Activated T-helper 1 cell treated with anti-CD3 and anti-CD28 coated beads, Interleukin-2, amount 50 U/mL, for 16 hours (primary cell): ENCODE measurements around the gene FOXP2.
"Not testable (repeated sequence)": the region's sequence is repeated elsewhere in the genome, so short reads cannot be mapped to it uniquely, and the experiment has no call there.

Experiments used
- DNase-seq, 2 donors: peaks; one replicate each; pipeline ENCODE4 v3.0.0-alpha.2; 2020; ENCODE audit warnings: low read depth in 1 of 2, low spot score in 1 of 2

FOXP2 gene

DNA sequence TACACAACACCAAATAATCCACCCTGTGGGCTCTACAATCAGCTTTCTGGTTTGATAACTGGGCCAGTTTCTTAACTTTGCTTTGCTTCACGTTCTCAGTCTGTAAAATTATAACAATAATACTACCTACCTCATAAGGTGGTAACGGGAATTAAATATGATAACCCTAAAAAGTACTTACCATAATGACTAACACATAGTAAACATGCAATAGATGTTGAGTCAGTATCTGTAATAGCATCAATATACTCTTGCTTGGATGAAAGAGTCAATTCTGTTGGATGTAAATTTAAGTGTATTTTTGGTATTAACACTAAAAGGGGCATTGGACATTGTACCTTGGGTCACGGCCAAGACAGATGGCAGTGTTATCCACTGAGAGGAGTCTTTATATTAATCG, 160.5 kb downstream of the FOXP2 start:
- no peak for DNase-seq

DNA sequence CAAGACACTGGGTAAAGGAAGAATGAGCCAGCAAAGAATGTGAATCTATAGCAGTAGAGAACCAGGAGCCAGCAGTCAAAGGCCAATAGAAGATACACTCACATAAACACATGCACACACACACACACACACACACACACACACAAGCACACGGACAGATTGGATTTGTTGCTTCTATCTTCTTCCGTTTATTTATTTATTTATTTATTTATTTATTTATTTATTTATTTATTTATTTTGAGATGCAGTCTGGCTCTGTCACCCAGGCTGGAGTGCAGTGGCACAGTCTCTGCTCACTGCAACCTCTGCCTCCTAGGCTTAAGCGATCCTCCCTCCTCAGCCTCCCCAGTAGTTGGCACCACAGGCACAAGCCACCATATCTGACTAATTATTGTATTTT, 166.3 kb downstream of the FOXP2 start:
- DNase-seq = not testable (repeated sequence)

DNA sequence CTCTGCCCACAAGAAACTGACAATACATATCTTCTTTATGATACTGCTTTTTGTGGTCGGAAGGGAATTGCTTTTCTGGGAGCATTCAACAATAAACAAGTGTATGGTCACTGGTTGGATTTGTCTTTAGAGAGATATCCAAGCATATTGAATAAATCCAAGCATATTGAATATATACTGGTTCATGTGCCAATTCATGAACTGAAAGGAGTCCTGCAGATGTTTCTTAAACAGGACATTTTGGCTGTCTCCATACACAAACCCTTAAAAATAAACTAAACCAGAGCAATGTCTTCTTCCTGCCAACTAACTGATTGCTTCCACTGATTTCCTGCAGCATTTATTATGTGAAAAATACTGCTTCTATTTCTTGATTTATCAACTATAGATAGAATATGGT, 173.9 kb downstream of the FOXP2 start:
- no peak for DNase-seq

DNA sequence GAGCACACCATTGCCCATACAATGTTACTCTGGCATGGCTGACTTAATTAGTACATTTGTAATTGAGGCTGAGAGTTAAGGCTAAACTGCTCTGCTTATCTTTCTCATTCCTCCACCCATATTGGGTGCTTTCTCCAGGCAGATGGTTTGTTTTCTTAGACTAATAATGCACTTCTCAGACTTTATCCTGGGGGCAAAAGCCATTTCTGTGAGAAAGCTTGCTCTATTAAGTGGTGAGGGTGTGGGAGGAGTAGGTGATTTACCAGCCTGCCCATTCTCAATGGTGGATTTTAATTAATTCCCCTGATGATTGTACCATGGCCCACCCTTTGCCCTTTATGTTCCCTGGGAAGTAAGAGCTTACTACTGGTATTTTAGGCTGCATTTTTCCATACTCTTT, 174.8 kb downstream of the FOXP2 start:
- no peak for DNase-seq

- DNase-seq = no peak
Measured at GRCh38 chr7:114590298-114590697, 175.7 kb downstream of the FOXP2 start.

GRCh38 chr7:114598946-114599345, 184.3 kb downstream of the FOXP2 start:
- no peak for DNase-seq

DNA sequence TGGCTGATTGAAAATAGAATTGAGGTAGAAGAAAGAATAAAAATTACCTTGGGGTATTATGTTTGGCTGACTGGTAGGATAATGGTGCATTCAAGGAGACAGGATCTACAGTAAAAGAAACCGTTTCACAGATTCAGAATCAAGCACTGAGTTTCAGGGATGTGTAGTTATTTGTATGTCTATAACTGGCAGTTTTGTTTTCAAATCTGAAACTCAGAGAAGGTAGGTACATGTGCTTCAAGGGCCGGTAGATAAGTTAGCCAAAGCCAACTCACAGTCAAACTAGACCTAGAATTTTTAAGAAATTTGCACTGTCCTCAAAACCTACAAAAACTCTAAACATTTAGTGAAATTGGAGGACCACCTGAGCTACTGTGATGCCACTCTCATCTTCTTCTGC, 191.5 kb downstream of the FOXP2 start:
- DNase-seq = no peak

DNA sequence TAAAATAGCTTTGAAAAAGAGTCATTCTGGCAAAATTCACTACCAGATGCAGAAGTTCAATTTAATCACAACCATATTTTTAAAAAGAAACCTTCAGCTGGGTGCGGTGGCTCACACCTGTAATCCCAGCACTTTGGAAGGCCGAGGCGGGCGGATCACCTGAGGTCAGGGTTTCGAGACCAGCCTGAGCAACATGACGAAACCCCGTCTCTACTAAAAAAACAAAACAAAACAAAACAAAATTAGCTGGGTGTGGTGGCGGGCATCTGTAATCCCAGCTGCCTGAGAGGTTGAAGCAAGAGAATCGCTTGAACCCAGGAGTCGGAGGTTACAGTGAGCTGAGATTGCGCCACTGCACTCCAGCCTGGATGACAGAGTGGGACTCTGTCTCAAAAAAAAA, 194.2 kb downstream of the FOXP2 start:
- DNase-seq = not testable (repeated sequence)

DNA sequence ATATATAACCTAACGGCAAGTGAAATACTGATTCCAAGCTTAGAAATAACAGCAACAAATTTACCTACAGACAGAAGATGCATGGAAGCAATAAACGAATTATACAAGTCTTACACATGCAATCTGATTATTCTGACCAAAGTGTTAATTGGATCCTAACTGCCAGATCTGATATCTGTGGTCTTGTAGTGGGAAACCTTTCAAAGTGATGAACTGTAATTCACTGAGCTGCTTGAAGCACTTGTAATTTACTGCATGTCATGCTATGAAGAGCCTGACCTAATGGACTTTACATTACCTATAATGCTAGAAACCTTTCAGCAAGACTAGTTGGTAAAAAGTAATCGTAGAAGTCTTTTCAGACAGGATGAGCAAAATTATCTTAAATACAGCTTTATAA, 205.6 kb downstream of the FOXP2 start:
- no peak for DNase-seq

GRCh38 chr7:114622221-114622620, 207.6 kb downstream of the FOXP2 start:
- DNase-seq = no peak

DNA sequence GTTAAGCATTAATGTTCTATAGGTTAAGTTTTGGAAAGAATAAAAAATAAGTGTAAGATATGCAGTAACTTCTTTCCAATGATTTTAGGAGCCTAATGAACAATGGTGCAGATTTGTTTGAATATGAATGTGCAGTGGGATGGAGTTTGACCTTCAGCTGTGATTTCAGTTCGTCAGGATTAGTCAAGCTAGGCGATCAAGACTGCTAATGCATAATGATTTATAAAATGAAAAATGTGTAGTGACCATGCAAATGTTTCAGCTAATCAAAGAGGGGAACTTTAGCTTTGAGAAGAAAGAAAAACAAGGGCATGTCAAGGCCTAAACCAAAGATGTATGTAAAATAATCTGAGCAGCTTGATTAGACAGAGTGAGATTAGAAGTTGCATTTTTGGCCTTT, 208.5 kb downstream of the FOXP2 start:
- DNase-seq = no peak

DNA sequence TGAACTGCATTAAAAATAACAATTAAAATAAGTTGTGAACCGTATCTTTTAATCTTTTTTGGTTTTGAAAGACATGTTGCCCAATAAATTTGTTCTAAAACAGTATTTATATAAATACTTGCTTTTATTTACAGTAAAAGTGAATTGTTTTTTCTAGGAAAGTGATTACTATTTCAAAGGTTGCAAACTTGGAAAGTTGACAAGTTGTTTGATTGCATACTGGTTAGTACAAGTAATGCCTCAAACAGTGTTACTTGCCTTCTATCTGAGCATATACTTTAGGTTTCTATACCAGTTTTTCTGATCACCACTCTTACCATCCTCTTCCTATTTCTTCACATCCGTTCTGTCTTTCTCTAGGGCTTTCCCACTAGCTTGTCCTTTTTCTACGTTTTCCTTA, 212.6 kb downstream of the FOXP2 start:
- DNase-seq = no peak

- no peak for DNase-seq
Measured at GRCh38 chr7:114628362-114628761, 213.7 kb downstream of the FOXP2 start.

GRCh38 chr7:114629762-114630161, 215.1 kb downstream of the FOXP2 start:
- DNase-seq = no peak

DNA sequence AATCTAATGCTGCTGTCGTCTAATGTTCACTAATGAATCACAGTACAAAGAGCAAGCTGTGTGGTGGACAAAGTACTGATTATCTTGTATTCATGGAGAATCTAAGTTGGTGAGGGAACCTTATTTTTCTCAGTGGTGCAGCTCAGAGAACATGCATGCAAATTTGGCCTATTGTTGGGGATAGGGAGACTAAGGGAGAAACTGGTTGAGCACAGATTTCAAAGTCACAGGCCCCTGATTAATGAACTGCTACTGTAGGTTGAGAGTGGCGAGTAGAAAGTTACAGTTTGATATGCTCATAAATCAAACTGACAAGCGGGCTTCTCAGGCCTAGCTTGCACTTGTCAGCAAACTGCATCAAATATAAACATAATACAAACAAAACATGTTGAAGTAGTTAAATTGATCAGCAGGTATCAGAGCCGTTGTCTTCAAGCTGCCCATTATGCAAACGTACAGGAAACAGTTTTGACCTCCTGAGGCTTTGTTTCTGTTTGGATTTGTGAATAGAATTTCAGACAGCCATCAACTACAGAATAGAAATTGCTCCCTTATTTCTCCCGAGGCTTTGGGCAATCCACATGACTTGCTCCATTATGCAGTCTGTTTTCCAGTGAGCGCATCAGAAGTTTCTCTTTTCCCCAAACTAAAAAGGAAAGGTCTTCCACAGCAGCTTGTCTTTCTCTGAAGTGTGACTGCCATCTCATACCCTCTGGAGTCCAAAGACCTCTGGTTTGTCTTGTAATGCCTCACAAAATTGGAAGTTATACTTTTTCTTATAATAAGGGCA, 215.8 kb downstream of the FOXP2 start:
- no peak for DNase-seq

- no peak for DNase-seq
Measured at GRCh38 chr7:114631249-114631822, 216.7 kb downstream of the FOXP2 start.

DNA sequence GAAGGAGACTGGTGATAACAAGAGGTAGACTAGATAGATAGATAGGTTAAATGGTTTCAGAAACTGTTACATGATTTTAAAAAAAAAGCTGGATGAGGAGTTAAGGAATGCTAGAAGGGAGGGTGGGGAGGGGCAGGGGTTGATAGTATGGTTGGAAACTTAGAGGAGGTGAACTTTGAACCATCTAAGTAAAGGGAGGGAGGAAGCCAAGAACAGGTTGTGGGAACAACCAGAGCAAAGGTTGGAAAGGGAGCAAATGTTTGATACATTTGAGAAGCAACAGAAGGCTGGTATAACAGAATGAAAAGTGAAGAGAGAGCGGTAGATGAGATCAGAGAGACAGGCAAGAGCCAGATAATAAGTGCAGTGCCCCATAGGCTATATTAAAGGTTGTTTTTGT, 224.8 kb downstream of the FOXP2 start:
- DNase-seq = no peak

DNA sequence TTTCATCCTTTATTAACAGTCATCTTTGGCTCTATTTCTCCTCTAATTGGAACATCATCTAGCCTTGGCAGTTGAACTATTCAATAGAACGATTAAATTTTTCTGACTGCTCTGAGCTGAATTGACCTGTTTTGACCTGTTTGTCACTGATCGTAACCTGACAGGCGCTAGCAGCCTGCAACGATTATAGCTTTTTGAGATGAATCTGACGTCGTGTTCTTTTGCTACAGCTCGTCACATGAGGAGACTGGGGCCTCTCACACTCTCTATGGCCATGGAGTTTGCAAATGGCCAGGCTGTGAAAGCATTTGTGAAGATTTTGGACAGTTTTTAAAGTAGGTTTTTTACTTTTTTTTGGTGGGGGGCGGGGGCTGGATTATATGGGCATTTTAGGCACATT, 229.8 kb downstream of the FOXP2 start:
- DNase-seq = no peak

DNA sequence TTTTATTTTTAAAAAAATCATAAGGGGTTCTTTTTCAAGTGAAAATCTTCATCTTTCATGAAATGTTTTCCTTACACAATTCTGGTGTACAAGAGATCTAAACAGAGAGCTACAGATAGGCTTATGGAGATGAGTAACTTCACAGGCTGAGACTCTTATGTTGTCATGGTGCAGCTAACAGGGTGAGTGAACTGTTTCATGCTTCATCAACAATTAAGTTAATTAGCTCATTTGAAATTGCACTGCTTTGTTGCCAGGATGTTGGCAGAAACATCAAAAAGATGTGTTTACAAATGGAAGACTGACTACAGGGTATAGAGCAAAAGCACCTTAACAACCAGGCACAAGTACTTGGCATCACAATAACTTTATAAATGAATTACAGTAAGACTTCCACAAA, 230.8 kb downstream of the FOXP2 start:
- DNase-seq = no peak

DNA sequence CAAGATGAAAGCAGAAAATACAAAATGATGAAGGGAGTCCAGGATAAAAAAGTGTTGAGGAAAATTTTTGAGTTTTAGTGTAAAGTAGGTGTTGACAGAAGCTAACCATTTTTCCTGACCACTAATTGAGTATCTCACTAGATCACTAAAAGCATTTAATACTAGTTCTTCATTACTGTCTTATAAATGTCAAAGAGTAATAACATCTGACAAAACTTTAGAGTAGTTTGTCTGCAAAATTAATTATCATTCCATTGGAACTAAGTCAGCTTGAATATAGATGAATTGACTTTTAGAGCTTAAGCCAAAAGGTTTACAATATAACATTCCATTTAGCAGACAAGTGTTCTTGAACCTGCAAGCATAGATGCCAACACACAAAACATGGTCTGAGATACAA, 232.9 kb downstream of the FOXP2 start:
- DNase-seq = no peak

GRCh38 chr7:114648117-114648516, 233.5 kb downstream of the FOXP2 start:
- DNase-seq = no peak

- DNase-seq = no peak
Measured at GRCh38 chr7:114648680-114649079, 234.1 kb downstream of the FOXP2 start.

GRCh38 chr7:114649689-114650088, 235.1 kb downstream of the FOXP2 start:
- no peak for DNase-seq
